Fibroblast of skin of left biceps (primary cell): ENCODE measurements around the gene DLGAP1.

ENCODE experiments used
- DNase-seq, 2 experiments: peaks; one replicate each; pipeline ENCODE4 v3.0.0-alpha.2; 2013; ENCODE audit warnings: low read depth in 2 of 2

Gene DLGAP1

DNA sequence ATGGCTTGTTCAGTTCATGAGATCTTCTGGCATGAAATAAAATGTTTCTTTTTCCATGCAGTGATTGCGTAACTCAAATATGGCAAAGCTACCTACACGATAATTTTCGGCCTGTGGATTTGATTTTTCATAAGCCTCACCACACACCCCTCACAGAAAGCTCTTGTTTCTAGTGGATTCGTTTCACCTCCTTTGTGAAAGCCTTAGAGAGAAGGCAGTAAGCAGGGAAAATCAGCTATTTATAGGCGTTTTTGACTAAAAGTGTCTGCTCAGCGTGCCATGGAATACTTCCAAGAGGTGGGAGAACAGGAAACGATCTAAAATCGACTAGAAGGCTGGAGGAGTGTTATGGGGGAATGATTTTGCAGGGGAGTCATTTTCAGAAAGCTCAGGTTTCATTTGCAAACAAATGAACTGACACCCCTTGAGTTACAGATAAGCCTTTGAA lies 587.2 kb downstream of the DLGAP1 start:
- no peak for DNase-seq

DNA sequence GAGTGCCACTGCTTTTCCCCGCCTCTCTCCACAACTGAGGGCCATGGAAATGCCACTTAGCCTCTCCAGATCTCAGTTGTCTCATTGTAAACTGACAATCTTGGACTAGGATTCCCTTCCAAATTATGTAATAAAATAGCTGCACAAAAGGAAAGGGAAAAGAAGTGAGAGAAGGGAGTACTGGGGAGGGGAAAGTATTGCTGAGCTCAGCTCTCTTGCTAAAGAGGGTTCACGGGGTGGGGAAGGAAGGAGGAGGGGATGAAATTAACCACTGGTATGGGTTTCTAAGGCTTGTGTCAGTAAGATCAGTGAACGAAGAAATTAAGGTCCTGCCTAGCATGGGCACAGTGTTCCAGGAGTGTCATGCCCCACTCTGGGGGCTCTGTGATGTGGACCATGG lies 587.9 kb downstream of the DLGAP1 start:
- no peak for DNase-seq

- no peak for DNase-seq
Measured at GRCh38 chr18:3864669-3865298, 590.3 kb downstream of the DLGAP1 start.

DNA sequence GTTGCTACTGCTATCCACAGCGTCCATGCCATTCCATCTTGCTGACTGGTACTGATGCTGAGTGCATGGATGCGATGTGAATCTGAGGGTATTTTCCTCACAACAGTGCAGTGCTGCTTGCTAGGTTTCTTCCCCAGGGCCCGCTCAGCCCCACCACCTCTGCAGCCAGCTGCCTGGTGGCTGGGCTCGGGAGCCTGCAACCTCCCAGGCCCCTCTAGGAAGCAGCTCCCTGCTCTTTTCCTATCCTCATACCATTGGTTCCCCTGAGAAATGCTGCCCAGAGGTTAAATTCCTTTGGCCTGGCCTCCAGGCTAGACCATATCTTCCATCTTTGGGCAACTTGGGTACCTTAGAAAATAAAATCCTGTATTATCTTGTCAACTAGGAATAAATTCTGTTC lies 591.5 kb downstream of the DLGAP1 start:
- no peak for DNase-seq

GRCh38 chr18:3863006-3863405 lies 592.1 kb downstream of the DLGAP1 start:
- no peak for DNase-seq

GRCh38 chr18:3861495-3861894 lies 593.6 kb downstream of the DLGAP1 start:
- DNase-seq = no peak

DNA sequence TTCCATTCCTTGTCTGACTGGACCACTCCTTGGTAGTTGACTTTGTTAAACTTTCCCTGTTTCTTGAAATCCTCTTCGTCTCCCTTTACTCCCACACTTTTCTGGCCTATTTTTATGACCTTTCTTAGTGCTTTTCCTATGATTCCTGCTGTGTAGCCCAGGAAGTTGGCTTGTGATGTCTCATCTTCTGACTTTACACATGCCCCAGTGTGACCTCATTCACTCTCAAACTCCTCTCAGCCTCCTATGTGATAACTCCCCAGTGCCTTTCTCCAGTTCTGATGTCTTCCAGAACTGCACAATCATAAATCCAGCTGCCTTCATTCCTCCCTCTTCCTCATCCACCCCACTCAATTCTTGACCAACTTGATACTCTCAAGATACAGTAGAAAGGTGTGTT lies 597.6 kb downstream of the DLGAP1 start:
- DNase-seq = no peak

GRCh38 chr18:3855966-3856365 lies 599.1 kb downstream of the DLGAP1 start:
- no peak for DNase-seq

DNA sequence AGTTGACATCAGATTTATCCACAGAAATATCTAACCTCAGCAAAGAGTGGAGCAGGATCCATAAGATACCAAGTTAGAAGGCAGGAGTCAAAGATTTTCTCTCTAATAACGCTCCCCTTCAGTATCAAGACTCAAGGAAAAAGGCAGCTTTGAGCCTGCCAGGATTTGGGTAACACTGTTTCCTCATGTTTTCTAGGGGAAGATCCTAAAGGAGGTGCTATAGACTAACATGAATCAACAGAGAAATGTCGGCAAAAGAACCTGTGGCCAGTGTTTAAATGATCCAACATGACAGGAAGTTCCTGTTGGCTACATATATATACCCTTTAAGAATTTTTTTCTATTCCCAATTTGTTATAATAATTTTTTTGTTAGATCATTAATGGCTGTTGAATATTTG lies 602.8 kb downstream of the DLGAP1 start:
- DNase-seq = no peak

- DNase-seq = no peak
Measured at GRCh38 chr18:3851159-3851558, 603.9 kb downstream of the DLGAP1 start.

- DNase-seq = no peak
Measured at GRCh38 chr18:3848316-3848715, 606.8 kb downstream of the DLGAP1 start.

- no peak for DNase-seq
Measured at GRCh38 chr18:3845161-3845560, 609.9 kb downstream of the DLGAP1 start.

DNA sequence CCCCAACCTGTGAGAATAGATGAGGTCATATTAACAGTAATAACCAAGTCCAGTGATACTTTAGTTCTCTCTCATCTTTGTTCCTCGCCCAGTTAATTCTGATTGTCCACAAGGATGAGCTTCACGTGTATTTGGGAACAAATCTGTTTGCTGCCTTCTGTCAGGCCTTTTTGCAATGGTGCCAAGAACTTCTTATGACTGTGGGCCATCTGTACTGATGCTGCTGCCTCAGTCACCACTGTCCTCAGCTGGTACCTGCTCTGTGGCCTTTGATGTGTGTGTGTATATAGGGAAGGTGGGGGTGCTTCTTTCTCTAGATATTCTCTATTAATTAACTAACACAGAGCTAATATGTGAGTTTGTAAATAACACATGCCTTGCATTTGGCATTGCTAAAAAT lies 612.3 kb downstream of the DLGAP1 start:
- no peak for DNase-seq

DNA sequence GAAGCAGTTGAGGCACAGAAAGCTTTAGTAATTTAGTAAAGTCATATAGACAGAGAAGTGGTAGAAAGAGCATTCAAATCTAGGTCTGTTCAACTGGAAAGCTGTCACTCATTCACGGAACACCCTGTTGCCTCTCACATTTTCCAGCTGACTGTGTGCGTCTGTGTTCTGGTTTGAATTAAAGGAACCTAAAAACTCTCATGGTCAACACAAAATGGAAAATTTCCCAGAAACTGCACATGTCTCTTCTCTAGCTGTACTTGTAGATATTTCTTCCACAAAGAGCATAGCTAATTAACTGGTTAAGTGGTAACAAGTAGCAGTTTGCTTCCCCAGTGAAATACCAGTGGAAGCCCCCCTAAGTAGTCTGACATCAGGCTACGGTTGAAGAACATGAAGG lies 614.3 kb downstream of the DLGAP1 start:
- no peak for DNase-seq

DNA sequence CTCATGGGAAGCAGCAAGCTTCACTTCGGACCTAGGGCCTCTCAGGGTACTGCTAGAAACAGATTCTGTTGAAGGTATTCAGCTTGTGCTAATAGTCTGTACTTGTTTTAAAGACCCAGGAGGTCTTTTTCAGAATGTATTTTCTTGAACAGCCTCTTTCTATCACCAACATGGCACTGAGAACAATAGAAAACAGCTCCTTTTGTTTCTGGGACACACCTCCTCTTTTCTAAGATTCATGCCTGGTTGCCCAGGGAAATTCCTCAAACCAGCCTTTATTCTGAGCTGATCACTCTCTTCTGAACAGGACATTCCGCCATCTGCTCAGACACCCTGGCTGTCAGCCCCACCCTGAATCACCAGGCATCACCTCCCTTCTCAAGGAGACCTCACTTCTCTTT lies 615.5 kb downstream of the DLGAP1 start:
- no peak for DNase-seq

GRCh38 chr18:3836483-3837335 lies 618.4 kb downstream of the DLGAP1 start:
- no peak for DNase-seq

- DNase-seq = no peak
Measured at GRCh38 chr18:3832025-3832638, 623.0 kb downstream of the DLGAP1 start.

DNA sequence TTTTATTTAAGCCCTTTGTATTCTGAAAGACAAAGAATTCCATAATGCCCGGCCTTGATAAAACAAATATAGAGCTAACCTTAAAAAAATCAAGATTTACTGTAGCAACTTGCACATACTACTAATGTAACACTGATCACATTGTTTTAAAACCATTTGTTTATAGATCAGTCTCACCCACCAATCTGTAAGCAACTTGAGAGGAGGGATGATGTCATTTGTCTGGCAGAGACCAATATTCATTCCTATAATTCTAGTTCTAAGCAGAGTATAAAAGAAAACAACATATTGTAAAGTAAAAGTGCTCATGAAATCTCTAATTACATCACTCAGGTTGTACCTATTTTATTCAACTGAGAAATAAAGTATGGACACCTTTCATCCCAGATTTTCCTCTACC lies 624.5 kb downstream of the DLGAP1 start:
- DNase-seq = no peak

DNA sequence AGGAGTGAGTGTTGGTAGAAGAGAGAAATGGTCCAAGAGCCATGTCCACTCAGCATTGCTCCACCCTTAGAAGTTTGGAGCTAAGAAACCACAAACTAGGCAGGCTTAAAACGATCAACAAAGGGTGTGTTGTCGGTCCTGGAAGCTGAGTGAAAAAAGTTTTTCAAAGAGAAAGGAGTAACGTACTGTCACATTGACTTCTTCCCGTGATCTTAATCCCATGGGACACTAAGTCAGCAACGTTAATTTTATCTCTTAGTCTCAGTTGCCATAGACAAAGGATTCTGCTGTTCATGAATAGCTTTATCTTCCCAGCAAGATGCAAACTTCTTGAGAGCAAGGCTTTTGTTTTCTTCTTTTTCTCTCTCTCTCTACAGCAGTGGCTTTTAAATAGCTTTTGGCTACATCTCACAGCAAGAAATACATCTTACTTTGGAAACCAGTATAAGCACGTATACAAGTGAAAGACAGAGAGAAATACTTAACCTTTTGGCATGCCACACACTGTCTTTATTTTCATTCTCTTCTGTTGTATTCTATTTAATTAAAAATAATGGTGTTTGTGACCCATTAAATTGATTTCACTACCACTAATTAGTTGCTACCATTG lies 627.8 kb downstream of the DLGAP1 start:
- DNase-seq = no peak

DNA sequence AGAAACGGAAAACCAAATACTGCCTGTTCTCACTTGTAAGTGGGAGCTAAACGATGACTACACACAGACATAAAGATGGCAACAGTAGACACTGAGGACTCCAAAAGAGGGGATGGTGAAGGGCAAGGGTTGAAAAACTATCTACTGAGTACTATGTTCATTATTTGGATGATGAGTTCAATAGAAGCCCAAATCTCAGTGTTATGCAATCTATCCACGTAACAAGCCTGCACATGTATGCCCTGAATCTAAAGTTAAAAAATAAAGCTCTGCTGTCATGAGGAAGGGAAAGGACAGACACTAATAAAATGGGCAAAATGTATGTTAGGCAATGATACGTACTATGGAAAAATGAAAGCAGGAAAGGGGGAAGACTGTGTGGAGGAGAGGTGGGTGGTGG lies 629.1 kb downstream of the DLGAP1 start:
- no peak for DNase-seq

DNA sequence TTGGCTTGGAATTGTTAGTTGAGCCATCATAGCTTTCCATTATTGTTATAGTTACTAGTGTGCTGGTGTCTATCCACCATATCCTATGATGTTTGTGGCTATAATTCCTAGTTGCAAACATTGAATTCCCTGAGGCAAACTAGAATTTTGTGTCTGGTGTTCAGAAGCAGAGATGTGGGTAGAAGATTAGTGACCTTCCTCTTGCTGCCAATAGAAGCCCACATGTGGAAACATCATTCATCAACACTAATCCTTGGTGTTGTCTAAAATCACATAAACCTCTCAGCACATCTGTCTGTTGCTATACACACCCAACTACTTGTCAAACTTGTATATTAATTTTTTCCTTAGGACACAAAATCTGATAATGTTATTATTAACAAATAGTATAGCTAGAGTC lies 631.0 kb downstream of the DLGAP1 start:
- DNase-seq = no peak

- no peak for DNase-seq
Measured at GRCh38 chr18:3823073-3823472, 632.0 kb downstream of the DLGAP1 start.

- no peak for DNase-seq
Measured at GRCh38 chr18:3821524-3821923, 633.6 kb downstream of the DLGAP1 start.
